Measurements from ENCODE around the gene SOX15.
"Not testable (repeated sequence)": the region's sequence is repeated elsewhere in the genome, so short reads cannot be mapped to it uniquely, and the experiment has no call there.

SOX15 gene

GRCh38 chr17:7589891-7590691 lies at the start of gene SOX15:
Gene SOX15 (minus strand): TSS chr17:7590094. CDS start chr17:7589676, 418 bp downstream.
- DNase-seq (ENCODE audit: low spot score), result no peak

- no peak for DNase-seq (ENCODE audit: low spot score)
These were observed 46.3 kb upstream of the SOX15 start for GRCh38 chr17:7636163-7636562.

GRCh38 chr17:7634384-7634783 lies 44.5 kb upstream of the SOX15 start:
- no peak for DNase-seq (ENCODE audit: low spot score)

GRCh38 chr17:7633093-7633492 lies 43.2 kb upstream of the SOX15 start:
- DNase-seq (ENCODE audit: low spot score), result no peak

GRCh38 chr17:7632492-7632894 lies 42.6 kb upstream of the SOX15 start:
- no peak for DNase-seq (ENCODE audit: low spot score)

- DNase-seq (ENCODE audit: low spot score), result no peak
These were observed 41.8 kb upstream of the SOX15 start for GRCh38 chr17:7631398-7632380.

GRCh38 chr17:7629939-7630571 lies 40.2 kb upstream of the SOX15 start, which contains the start of gene SHBG:
Gene SHBG (plus strand): TSS chr17:7630135. CDS start chr17:7630173, 38 bp downstream.
- no peak for DNase-seq (ENCODE audit: low spot score)

GRCh38 chr17:7627250-7628121 lies 37.6 kb upstream of the SOX15 start, which contains the start of gene SAT2:
Gene SAT2 (minus strand): TSS chr17:7627821. CDS start chr17:7627635, 186 bp downstream.
- DNase-seq (ENCODE audit: low spot score), result peak; percentile 84

- no peak for DNase-seq (ENCODE audit: low spot score)
These were observed 37.0 kb upstream of the SOX15 start for GRCh38 chr17:7626956-7627249.

- no peak for DNase-seq (ENCODE audit: low spot score)
These were observed 36.4 kb upstream of the SOX15 start for GRCh38 chr17:7626307-7626706.

- DNase-seq (ENCODE audit: low spot score), result not testable (repeated sequence)
These were observed 35.9 kb upstream of the SOX15 start for GRCh38 chr17:7625749-7626148.

- DNase-seq (ENCODE audit: low spot score), result no peak
These were observed 33.8 kb upstream of the SOX15 start for GRCh38 chr17:7623661-7624060.

- DNase-seq (ENCODE audit: low spot score), result no peak
These were observed 30.9 kb upstream of the SOX15 start for GRCh38 chr17:7620835-7621234.

GRCh38 chr17:7618608-7619007 lies 28.7 kb upstream of the SOX15 start:
- no peak for DNase-seq (ENCODE audit: low spot score)

- no peak for DNase-seq (ENCODE audit: low spot score)
These were observed 25.4 kb upstream of the SOX15 start for GRCh38 chr17:7615265-7615747.

- peak; percentile 93 for DNase-seq (ENCODE audit: low spot score)
These were observed 24.8 kb upstream of the SOX15 start, which contains the start of gene FXR2 for GRCh38 chr17:7614425-7615264. Gene FXR2 (minus strand): TSS chr17:7614897. CDS start chr17:7614532, 365 bp downstream.

- no peak for DNase-seq (ENCODE audit: low spot score)
These were observed 24.0 kb upstream of the SOX15 start for GRCh38 chr17:7613769-7614424.

- no peak for DNase-seq (ENCODE audit: low spot score)
These were observed 22.4 kb upstream of the SOX15 start for GRCh38 chr17:7612294-7612640.

GRCh38 chr17:7611635-7612293 lies 21.9 kb upstream of the SOX15 start:
- DNase-seq (ENCODE audit: low spot score), result no peak
